GM23338 (cell line): ENCODE measurements around the gene LRMDA. TPM values are rescaled to one million over a fixed set of nuclear protein-coding genes. Genes with fewer than 3 reads are reported as not detected.

Experiments used
- ATAC-seq: fragments of 200-7000 bp; cut with Tn5 transposase; 3 replicates; pipeline ENCODE4 v1.9.1; 2020
- DNase-seq: peaks from one replicate; pipeline ENCODE4 v3.0.0-alpha.2; 2015; ENCODE audit warnings: low spot score
- H2AFZ ChIP-seq: fragments of 200-600 bp; sonication (generic); 2 replicates; pipeline ENCODE4 v1.8.0; 2016; ENCODE audit warnings: antibody characterized with exemption, mild to moderate bottlenecking, moderate library complexity
- H3F3A ChIP-seq: fragments of 200-600 bp; sonication (generic); replicated peaks from 2 replicates; pipeline ENCODE4 v1.8.0; 2017; ENCODE audit warnings: antibody characterized with exemption, mixed run types, low read depth
- H3K27ac ChIP-seq: fragments of 200-600 bp; sonication (generic); 2 replicates; pipeline ENCODE4 v1.6.1; 2016; ENCODE audit warnings: low read depth
- H3K27me3 ChIP-seq: fragments of 200-600 bp; sonication (generic); 2 replicates; pipeline ENCODE4 v1.8.0; 2016; ENCODE audit warnings: mild to moderate bottlenecking, mixed run types, moderate library complexity; ENCODE audit not compliant: insufficient read depth
- H3K36me3 ChIP-seq: fragments of 200-600 bp; sonication (generic); 2 replicates; pipeline ENCODE4 v1.8.0; 2016; ENCODE audit warnings: mild to moderate bottlenecking; ENCODE audit not compliant: insufficient read depth
- H3K4me1 ChIP-seq: fragments of 200-600 bp; sonication (generic); 2 replicates; pipeline ENCODE4 v1.8.0; 2016; ENCODE audit warnings: mild to moderate bottlenecking, moderate library complexity; ENCODE audit not compliant: insufficient read depth
- H3K4me2 ChIP-seq: fragments of 200-600 bp; sonication (generic); 2 replicates; pipeline ENCODE4 v1.7.1; 2017; ENCODE audit warnings: mixed run types
- H3K4me3 ChIP-seq: fragments of 200-600 bp; sonication (generic); 2 replicates; pipeline ENCODE4 v1.6.1; 2016; ENCODE audit warnings: mixed run types
- H3K79me2 ChIP-seq: fragments of 200-600 bp; sonication (generic); replicated peaks from 2 replicates; pipeline ENCODE4 v1.8.0; 2017; ENCODE audit warnings: mild to moderate bottlenecking; ENCODE audit not compliant: insufficient read depth
- H3K9me2 ChIP-seq: fragments of 200-600 bp; sonication (generic); 2 replicates; pipeline ENCODE4 v1.8.0; 2017; ENCODE audit not compliant: insufficient read depth
- H4K20me1 ChIP-seq: fragments of 200-600 bp; sonication (generic); replicated peaks from 2 replicates; pipeline ENCODE4 v1.8.0; 2017; ENCODE audit warnings: mild to moderate bottlenecking; ENCODE audit not compliant: insufficient read depth
- H3K27ac Mint-ChIP-seq: 2 replicates; pipeline ENCODE4 v1.8.0; 2020; ENCODE audit warnings: inconsistent platforms, mild to moderate bottlenecking, moderate library complexity, mixed read lengths
- H3K27me3 Mint-ChIP-seq: 3 replicates; pipeline ENCODE4 v1.8.0; 2022; ENCODE audit warnings: low read depth, mild to moderate bottlenecking, moderate library complexity, mixed read lengths, inconsistent platforms; ENCODE audit not compliant: insufficient read depth, poor library complexity
- H3K36me3 Mint-ChIP-seq: 3 replicates; pipeline ENCODE4 v1.8.0; 2021; ENCODE audit warnings: low read depth, mild to moderate bottlenecking, inconsistent platforms, moderate library complexity, mixed read lengths
- H3K4me1 Mint-ChIP-seq: 3 replicates; pipeline ENCODE4 v1.8.0; 2020; ENCODE audit warnings: mild to moderate bottlenecking, inconsistent platforms, mixed read lengths
- H3K4me3 Mint-ChIP-seq: 3 replicates; pipeline ENCODE4 v1.8.0; 2021; ENCODE audit warnings: moderate library complexity, mild to moderate bottlenecking, inconsistent platforms, mixed read lengths
- H3K9me3 Mint-ChIP-seq: 3 replicates; pipeline ENCODE4 v1.8.0; 2020; ENCODE audit warnings: moderate library complexity, mild to moderate bottlenecking, inconsistent platforms, mixed read lengths
- CREB1 ChIP-seq: fragments of 250-450 bp; sonication (Bioruptor Pico); IDR thresholded peaks from 2 replicates; pipeline ENCODE4 v1.5.0; 2020; ENCODE audit warnings: low read depth, mild to moderate bottlenecking, moderate library complexity
- EZH2 ChIP-seq: fragments of 200-600 bp; sonication (generic); IDR thresholded peaks from one replicate; pipeline ENCODE4 v1.8.0; 2017; ENCODE audit warnings: antibody characterized with exemption, mild to moderate bottlenecking, low read depth; ENCODE audit not compliant: unreplicated experiment
- EZH2phosphoT487 ChIP-seq: fragments of 200-600 bp; sonication (generic); IDR thresholded peaks from one replicate; pipeline ENCODE4 v1.8.1; 2018; ENCODE audit warnings: antibody characterized with exemption; ENCODE audit not compliant: unreplicated experiment
- JUNB ChIP-seq: IDR thresholded peaks from one replicate; pipeline ENCODE4 v1.6.1; 2016; ENCODE audit warnings: antibody characterized with exemption; ENCODE audit not compliant: unreplicated experiment
- NANOG ChIP-seq: IDR thresholded peaks from 2 replicates; pipeline ENCODE4 v1.6.1; 2016; ENCODE audit warnings: antibody characterized with exemption, borderline replicate concordance
- POLR2AphosphoS5 ChIP-seq: IDR thresholded peaks from 2 replicates; pipeline ENCODE4 v1.6.1; 2016; ENCODE audit warnings: antibody characterized with exemption, low read depth
- STAT1 ChIP-seq: IDR thresholded peaks from one replicate; pipeline ENCODE4 v1.6.1; 2016; ENCODE audit warnings: antibody characterized with exemption; ENCODE audit not compliant: unreplicated experiment
- ZNF114 ChIP-seq: fragments of 250-450 bp; sonication (Bioruptor Pico); IDR thresholded peaks from 2 replicates; pipeline ENCODE4 v1.5.0; 2020; ENCODE audit warnings: mild to moderate bottlenecking, moderate library complexity
- ZNF331 ChIP-seq: fragments of 250-450 bp; sonication (Bioruptor Pico); IDR thresholded peaks from 2 replicates; pipeline ENCODE4 v1.5.0; 2020; ENCODE audit warnings: low read depth, mild to moderate bottlenecking, moderate library complexity
- polyA plus RNA-seq: library from polyadenylated mRNA; unstranded; fragments of >200 nt; fragmentation: Nextera tagmentation; extraction: Ambion mirVana; gene quantifications from 2 replicates; pipeline ENCODE4 v1.2.1, GENCODE V29; 2016
- total RNA-seq: library from RNA; depleted of rRNA; stranded (reverse); fragments of >200 nt; shearing (Covaris generic); gene quantifications from 2 replicates; pipeline ENCODE4 v1.2.3, GENCODE V29; 2014
- TF ChIP-seq, protein P1 (sequence below), 2 experiments: fragments of 200-600 bp in 1 of 2; sonication (generic) in 1 of 2; conservative IDR thresholded peaks; 2 replicates each; pipeline versions ENCODE4 v1.5.1 to v1.6.1; 2016 to 2017; ENCODE audit warnings: antibody characterized with exemption in 2 of 2, low read depth in 2 of 2, mild to moderate bottlenecking in 2 of 2, moderate library complexity in 1 of 2
- TF ChIP-seq, protein P2 (sequence below): IDR thresholded peaks from 2 replicates; pipeline ENCODE4 v1.6.1; 2016; ENCODE audit warnings: antibody characterized with exemption
- TF ChIP-seq, protein P3 (sequence below): IDR thresholded peaks from one replicate; pipeline ENCODE4 v1.6.1; 2018; ENCODE audit warnings: antibody characterized with exemption; ENCODE audit not compliant: unreplicated experiment
- TF ChIP-seq, protein P4 (sequence below): fragments of 250-450 bp; sonication (Bioruptor Pico); IDR thresholded peaks from 2 replicates; pipeline ENCODE4 v1.5.0; 2020; ENCODE audit warnings: mild to moderate bottlenecking, moderate library complexity

The LRMDA gene
- total and polyA plus RNA-seq, 2 experiments from 2014 or later: 0.90 to 1.8 TPM

DNA sequence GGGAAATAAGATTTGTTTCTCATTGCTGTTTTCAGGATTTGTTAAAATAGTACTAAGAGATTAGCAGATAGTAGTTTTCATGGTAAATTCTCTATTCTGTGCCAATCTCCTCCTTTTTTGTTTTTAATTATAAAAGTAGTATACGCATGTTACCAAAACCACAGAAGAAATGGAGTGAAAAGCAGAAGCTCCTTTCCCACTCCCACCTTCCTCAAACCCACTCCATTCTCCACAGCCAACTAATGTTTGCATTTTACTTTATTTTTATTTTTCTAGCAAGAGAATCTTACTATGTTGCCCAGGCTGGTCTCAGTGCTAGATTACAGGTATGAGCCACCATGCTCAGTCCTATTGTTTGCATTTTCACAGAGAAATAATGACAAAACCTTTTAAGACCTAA lies 4.5 kb upstream of the LRMDA start:
- peaks cover 10% of the 10 kb centered on the region for H4K20me1 ChIP-seq
- H3K36me3 ChIP-seq: no peaks in the 10 kb centered on the region
- H3K9me3 Mint-ChIP-seq: no peaks in the 10 kb centered on the region; the same call in 1 of the 3 replicates
- no peak overlapping the region for H3K4me3 ChIP-seq
- no peak overlapping the region for H3K27ac ChIP-seq
- H2AFZ ChIP-seq: no peak overlapping the region
- peaks cover 100% of the 10 kb centered on the region for H3K27me3 ChIP-seq
- peaks cover 44% of the 10 kb centered on the region for H3K27me3 Mint-ChIP-seq
- 0 out of 2 replicates have a peak, but pooled peaks cover 5% of the 10 kb centered on the region for H3F3A ChIP-seq
- H3K79me2 ChIP-seq: no peaks in the 10 kb centered on the region
- H3K9me2 ChIP-seq: no peaks in the 10 kb centered on the region
- ATAC-seq (no peak), DNase-seq (no peak)
- H3K36me3 Mint-ChIP-seq: no peaks in the 10 kb centered on the region; the same call in 2 of the 3 replicates
- peaks cover 25% of the 10 kb centered on the region for H3K4me1 Mint-ChIP-seq
- no peak overlapping the region for H3K4me3 Mint-ChIP-seq
- no peak overlapping the region for H3K27ac Mint-ChIP-seq
- H3K4me1 ChIP-seq: peaks cover 26% of the 10 kb centered on the region
- no peak overlapping the region for H3K4me2 ChIP-seq
- TF ChIP-seq STAT1 (no peak), POLR2AphosphoS5 (no peak), EZH2phosphoT487 (no peak), JUNB (no peak), CREB1 (CRISPR knock-in tag) (no peak), ZNF331 (CRISPR knock-in tag) (no peak), ZNF114 (CRISPR knock-in tag) (no peak), NANOG (no peak), EZH2 (no peak)
- TF ChIP-seq, protein P1, sequence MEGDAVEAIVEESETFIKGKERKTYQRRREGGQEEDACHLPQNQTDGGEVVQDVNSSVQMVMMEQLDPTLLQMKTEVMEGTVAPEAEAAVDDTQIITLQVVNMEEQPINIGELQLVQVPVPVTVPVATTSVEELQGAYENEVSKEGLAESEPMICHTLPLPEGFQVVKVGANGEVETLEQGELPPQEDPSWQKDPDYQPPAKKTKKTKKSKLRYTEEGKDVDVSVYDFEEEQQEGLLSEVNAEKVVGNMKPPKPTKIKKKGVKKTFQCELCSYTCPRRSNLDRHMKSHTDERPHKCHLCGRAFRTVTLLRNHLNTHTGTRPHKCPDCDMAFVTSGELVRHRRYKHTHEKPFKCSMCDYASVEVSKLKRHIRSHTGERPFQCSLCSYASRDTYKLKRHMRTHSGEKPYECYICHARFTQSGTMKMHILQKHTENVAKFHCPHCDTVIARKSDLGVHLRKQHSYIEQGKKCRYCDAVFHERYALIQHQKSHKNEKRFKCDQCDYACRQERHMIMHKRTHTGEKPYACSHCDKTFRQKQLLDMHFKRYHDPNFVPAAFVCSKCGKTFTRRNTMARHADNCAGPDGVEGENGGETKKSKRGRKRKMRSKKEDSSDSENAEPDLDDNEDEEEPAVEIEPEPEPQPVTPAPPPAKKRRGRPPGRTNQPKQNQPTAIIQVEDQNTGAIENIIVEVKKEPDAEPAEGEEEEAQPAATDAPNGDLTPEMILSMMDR (conservative IDR thresholded peaks at IDR 0.05; ENCODE audit: low read depth in 2 of 2): no peak
- TF ChIP-seq, protein P2, sequence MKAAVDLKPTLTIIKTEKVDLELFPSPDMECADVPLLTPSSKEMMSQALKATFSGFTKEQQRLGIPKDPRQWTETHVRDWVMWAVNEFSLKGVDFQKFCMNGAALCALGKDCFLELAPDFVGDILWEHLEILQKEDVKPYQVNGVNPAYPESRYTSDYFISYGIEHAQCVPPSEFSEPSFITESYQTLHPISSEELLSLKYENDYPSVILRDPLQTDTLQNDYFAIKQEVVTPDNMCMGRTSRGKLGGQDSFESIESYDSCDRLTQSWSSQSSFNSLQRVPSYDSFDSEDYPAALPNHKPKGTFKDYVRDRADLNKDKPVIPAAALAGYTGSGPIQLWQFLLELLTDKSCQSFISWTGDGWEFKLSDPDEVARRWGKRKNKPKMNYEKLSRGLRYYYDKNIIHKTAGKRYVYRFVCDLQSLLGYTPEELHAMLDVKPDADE: no peak
- TF ChIP-seq, protein P3, sequence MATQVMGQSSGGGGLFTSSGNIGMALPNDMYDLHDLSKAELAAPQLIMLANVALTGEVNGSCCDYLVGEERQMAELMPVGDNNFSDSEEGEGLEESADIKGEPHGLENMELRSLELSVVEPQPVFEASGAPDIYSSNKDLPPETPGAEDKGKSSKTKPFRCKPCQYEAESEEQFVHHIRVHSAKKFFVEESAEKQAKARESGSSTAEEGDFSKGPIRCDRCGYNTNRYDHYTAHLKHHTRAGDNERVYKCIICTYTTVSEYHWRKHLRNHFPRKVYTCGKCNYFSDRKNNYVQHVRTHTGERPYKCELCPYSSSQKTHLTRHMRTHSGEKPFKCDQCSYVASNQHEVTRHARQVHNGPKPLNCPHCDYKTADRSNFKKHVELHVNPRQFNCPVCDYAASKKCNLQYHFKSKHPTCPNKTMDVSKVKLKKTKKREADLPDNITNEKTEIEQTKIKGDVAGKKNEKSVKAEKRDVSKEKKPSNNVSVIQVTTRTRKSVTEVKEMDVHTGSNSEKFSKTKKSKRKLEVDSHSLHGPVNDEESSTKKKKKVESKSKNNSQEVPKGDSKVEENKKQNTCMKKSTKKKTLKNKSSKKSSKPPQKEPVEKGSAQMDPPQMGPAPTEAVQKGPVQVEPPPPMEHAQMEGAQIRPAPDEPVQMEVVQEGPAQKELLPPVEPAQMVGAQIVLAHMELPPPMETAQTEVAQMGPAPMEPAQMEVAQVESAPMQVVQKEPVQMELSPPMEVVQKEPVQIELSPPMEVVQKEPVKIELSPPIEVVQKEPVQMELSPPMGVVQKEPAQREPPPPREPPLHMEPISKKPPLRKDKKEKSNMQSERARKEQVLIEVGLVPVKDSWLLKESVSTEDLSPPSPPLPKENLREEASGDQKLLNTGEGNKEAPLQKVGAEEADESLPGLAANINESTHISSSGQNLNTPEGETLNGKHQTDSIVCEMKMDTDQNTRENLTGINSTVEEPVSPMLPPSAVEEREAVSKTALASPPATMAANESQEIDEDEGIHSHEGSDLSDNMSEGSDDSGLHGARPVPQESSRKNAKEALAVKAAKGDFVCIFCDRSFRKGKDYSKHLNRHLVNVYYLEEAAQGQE: no peak
- TF ChIP-seq, protein P4, sequence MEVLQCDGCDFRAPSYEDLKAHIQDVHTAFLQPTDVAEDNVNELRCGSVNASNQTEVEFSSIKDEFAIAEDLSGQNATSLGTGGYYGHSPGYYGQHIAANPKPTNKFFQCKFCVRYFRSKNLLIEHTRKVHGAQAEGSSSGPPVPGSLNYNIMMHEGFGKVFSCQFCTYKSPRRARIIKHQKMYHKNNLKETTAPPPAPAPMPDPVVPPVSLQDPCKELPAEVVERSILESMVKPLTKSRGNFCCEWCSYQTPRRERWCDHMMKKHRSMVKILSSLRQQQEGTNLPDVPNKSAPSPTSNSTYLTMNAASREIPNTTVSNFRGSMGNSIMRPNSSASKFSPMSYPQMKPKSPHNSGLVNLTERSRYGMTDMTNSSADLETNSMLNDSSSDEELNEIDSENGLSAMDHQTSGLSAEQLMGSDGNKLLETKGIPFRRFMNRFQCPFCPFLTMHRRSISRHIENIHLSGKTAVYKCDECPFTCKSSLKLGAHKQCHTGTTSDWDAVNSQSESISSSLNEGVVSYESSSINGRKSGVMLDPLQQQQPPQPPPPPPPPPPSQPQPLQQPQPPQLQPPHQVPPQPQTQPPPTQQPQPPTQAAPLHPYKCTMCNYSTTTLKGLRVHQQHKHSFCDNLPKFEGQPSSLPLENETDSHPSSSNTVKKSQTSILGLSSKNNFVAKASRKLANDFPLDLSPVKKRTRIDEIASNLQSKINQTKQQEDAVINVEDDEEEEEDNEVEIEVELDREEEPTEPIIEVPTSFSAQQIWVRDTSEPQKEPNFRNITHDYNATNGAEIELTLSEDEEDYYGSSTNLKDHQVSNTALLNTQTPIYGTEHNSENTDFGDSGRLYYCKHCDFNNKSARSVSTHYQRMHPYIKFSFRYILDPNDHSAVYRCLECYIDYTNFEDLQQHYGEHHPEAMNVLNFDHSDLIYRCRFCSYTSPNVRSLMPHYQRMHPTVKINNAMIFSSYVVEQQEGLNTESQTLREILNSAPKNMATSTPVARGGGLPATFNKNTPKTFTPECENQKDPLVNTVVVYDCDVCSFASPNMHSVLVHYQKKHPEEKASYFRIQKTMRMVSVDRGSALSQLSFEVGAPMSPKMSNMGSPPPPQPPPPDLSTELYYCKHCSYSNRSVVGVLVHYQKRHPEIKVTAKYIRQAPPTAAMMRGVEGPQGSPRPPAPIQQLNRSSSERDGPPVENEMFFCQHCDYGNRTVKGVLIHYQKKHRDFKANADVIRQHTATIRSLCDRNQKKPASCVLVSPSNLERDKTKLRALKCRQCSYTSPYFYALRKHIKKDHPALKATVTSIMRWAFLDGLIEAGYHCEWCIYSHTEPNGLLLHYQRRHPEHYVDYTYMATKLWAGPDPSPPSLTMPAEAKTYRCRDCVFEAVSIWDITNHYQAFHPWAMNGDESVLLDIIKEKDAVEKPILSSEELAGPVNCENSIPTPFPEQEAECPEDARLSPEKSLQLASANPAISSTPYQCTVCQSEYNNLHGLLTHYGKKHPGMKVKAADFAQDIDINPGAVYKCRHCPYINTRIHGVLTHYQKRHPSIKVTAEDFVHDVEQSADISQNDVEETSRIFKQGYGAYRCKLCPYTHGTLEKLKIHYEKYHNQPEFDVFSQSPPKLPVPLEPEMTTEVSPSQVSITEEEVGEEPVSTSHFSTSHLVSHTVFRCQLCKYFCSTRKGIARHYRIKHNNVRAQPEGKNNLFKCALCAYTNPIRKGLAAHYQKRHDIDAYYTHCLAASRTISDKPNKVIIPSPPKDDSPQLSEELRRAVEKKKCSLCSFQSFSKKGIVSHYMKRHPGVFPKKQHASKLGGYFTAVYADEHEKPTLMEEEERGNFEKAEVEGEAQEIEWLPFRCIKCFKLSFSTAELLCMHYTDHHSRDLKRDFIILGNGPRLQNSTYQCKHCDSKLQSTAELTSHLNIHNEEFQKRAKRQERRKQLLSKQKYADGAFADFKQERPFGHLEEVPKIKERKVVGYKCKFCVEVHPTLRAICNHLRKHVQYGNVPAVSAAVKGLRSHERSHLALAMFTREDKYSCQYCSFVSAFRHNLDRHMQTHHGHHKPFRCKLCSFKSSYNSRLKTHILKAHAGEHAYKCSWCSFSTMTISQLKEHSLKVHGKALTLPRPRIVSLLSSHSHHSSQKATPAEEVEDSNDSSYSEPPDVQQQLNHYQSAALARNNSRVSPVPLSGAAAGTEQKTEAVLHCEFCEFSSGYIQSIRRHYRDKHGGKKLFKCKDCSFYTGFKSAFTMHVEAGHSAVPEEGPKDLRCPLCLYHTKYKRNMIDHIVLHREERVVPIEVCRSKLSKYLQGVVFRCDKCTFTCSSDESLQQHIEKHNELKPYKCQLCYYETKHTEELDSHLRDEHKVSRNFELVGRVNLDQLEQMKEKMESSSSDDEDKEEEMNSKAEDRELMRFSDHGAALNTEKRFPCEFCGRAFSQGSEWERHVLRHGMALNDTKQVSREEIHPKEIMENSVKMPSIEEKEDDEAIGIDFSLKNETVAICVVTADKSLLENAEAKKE (CRISPR knock-in tag): no peak
